ENCODE measurements around the gene ARHGAP4. TPM values are rescaled to one million over a fixed set of nuclear protein-coding genes. Genes with fewer than 3 reads are reported as not detected.

ARHGAP4 gene
- total RNA-seq, 2 experiments from 2014 or later, result 130 to 135 TPM

GRCh38 chrX:153934148-153934761, 8.2 kb upstream of the ARHGAP4 start:
- Mint-ChIP-seq H3K36me3 (ENCODE audit: low read depth) (peaks cover 5% of the 10 kb centered on the region), H3K27ac (peak overlapping the region; percentile 51), H3K27me3 (no peaks in the 10 kb centered on the region), H3K9me3 (ENCODE audit: low read depth) (no peaks in the 10 kb centered on the region), H3K4me1 (peaks cover 21% of the 10 kb centered on the region), H3K4me3 (peak overlapping the region; percentile 81)
- intact Hi-C loops (cut with DNase I, micrococcal nuclease), result no loop called here
- ChIA-PET CTCF (interaction anchor here (0.9 to 2.5 kb wide), 5 partner anchors 9 to 55 kb away, joined by 3 to 8 read pairs (median 5); partner anchors contain the start of gene ARHGAP4), POLR2A (interaction anchor here (0.6 to 1.2 kb wide), 2 partner anchors 8 to 141 kb away, joined by 3 to 5 read pairs; no protein-coding TSS in a partner anchor)
- no peak for DNase-seq
- ATAC-seq, result no peak

GRCh38 chrX:153933748-153934147, 7.7 kb upstream of the ARHGAP4 start:
- Mint-ChIP-seq H3K4me3 (peak overlapping the region; percentile 81), H3K4me1 (peaks cover 25% of the 10 kb centered on the region), H3K27ac (peak overlapping the region; percentile 51), H3K9me3 (ENCODE audit: low read depth) (no peaks in the 10 kb centered on the region), H3K36me3 (ENCODE audit: low read depth) (peaks cover 5% of the 10 kb centered on the region), H3K27me3 (no peaks in the 10 kb centered on the region)
- CTCF ChIA-PET, result interaction anchor here (1.0 to 2.5 kb wide), 3 partner anchors 14 to 35 kb away, joined by 3 to 8 read pairs (median 3); no protein-coding TSS in a partner anchor
- DNase-seq (no peak), ATAC-seq (no peak)
- intact Hi-C loops (cut with DNase I, micrococcal nuclease), result no loop called here
- POLR2A ChIA-PET, result interaction anchor here (0.6 kb wide), 1 partner anchor 140 kb away, joined by 3 read pairs; no protein-coding TSS in a partner anchor

DNA sequence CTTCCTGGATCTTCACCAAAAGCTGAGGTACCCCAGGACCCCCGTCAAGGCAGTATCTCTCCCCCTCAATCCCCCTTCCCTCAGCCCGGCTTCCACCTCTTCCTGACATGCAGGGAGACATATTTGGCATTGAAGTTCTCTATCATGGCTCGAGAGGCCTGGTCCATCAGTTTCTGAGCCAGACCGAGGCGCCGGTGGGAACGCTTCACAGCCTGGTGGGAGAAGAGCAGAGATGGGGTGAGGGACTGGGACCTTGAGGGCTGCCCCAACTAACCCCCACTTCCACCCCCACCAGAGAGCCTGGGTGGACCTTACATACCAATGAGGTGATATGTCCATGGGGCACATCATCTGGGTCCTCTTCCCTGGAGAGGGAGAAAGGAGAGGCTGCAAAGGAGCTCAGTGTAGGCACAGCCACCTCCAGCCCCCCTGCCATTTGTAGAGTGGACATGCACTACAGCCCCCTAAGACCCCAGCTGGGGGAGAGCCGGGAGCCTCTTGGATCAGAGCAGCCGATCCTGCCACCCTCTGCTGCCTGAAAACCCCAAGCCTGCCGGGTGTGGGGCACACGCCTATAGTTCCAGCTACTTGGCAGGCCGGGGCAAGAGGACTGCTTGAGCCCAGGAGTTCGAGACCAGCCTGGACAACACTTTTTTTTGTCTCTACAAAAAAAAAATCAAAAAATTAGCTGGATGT, 6.3 kb upstream of the ARHGAP4 start:
- H3K27ac Mint-ChIP-seq, result no peak overlapping the region
- no peak overlapping the region for H3K4me3 Mint-ChIP-seq
- peaks cover 7% of the 10 kb centered on the region for H3K36me3 Mint-ChIP-seq (ENCODE audit: low read depth)
- no peak for DNase-seq
- H3K27me3 Mint-ChIP-seq, result no peaks in the 10 kb centered on the region
- CTCF ChIA-PET, result interaction anchor here (1.5 kb wide), 1 partner anchor 8 kb away, joined by 5 read pairs; no protein-coding TSS in a partner anchor
- H3K4me1 Mint-ChIP-seq, result peaks cover 21% of the 10 kb centered on the region
- no peaks in the 10 kb centered on the region for H3K9me3 Mint-ChIP-seq (ENCODE audit: low read depth)
- ATAC-seq, result no peak
- POLR2A ChIA-PET, result no interaction called here
- intact Hi-C loops (cut with DNase I, micrococcal nuclease), result no loop called here

DNA sequence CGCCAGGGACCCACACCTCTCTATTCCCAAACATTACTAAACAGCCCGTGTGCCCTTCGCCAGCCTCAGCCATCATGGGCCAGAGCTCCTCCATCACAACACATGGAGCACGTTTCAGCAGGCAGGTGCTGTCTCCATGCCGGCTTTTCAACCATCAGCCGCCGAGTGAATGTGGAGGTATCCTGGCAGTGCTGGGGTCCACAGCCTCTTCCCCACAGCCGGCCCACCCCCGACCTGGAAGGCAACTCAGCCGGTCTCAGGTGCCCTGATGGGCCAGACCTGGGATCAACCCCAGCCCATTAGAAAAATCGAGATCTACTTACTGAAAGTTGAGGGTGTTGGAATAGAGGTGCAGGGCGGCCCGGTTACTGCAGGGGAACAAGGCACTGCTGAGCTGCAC, 5.7 kb upstream of the ARHGAP4 start:
- intact Hi-C loops (cut with DNase I, micrococcal nuclease), result no loop called here
- Mint-ChIP-seq H3K27ac (peak overlapping the region; percentile 65), H3K4me1 (peaks cover 21% of the 10 kb centered on the region), H3K9me3 (ENCODE audit: low read depth) (no peaks in the 10 kb centered on the region), H3K36me3 (ENCODE audit: low read depth) (peaks cover 7% of the 10 kb centered on the region), H3K4me3 (no peak overlapping the region), H3K27me3 (no peaks in the 10 kb centered on the region)
- CTCF ChIA-PET, result interaction anchor here (1.5 kb wide), 1 partner anchor 8 kb away, joined by 5 read pairs; no protein-coding TSS in a partner anchor
- DNase-seq (no peak), ATAC-seq (no peak)
- POLR2A ChIA-PET, result interaction anchor here (0.8 kb wide), 1 partner anchor 14 kb away, joined by 3 read pairs; no protein-coding TSS in a partner anchor

DNA sequence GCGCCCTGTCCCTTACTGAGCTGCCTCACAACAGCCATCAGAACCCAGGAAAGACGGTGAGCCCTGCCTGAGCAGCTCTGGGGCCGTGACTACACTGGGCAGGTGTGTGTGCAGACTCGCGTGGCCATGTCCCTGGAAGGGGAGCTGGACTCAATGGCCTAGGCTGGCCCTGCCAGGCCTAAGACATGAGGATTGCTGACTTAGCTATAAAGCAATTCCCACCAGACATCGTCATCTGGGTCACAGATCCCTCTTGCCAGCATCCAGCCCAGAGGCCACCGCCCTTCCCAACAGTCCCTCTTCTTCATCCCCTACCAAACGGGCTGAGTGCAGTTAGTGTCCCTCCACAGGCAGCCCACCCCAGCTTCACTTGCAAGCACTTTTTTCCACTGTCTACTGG, 5.1 kb upstream of the ARHGAP4 start:
- DNase-seq (no peak), ATAC-seq (no peak)
- Mint-ChIP-seq H3K27me3 (no peaks in the 10 kb centered on the region), H3K9me3 (ENCODE audit: low read depth) (no peaks in the 10 kb centered on the region), H3K36me3 (ENCODE audit: low read depth) (peaks cover 7% of the 10 kb centered on the region), H3K4me1 (peaks cover 21% of the 10 kb centered on the region), H3K27ac (peak overlapping the region; percentile 65), H3K4me3 (no peak overlapping the region)
- POLR2A ChIA-PET, result interaction anchor here (0.8 kb wide), 1 partner anchor 15 kb away, joined by 3 read pairs; no protein-coding TSS in a partner anchor
- CTCF ChIA-PET, result no interaction called here
- intact Hi-C loops (cut with DNase I, micrococcal nuclease), result no loop called here

DNA sequence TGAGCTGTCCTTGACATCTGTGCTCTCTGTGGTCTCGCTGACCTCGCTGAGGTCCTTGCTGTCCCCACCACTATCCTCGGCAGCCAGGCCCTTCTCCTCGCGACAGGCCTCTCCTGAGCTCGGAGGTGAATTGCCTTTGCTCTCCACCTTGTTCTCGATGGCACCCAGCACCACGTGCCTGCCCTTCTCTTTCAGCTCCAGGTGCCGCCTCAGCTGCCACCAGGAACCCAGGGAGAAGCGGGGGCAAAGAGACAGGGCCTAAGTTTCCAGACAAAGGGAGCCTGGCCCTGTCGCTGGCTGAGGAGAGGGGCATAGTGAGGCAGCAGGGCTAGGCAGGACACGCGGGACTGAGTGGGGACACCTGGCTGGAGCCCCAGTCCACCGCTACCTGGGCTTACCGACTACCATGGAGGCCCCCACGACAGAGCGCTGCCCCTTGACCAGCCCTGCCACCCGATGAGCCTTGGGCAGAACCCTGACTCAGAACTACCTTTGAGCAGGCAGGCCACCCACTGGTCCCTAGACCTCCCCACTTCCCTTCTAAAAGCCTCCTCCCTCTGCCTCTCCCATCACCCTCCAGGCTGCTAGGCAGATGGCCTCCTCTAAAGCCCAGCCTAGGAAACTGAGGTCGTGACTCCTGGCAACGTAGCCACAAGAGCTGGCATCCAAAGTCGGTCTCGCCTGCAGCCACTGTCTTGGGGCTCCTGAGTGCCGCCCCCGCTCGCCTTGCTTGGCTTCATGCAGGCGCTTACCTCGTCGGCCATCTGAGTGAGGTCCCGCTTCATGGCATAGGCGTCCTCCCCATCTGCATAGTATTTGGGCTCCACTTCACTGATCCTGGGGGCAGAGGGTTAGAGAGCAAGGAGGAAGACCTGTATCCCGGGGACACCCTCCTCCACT, 4.2 kb upstream of the ARHGAP4 start:
- Mint-ChIP-seq H3K4me1 (peaks cover 21% of the 10 kb centered on the region), H3K27ac (peak overlapping the region; percentile 19), H3K27me3 (no peaks in the 10 kb centered on the region), H3K4me3 (no peak overlapping the region), H3K9me3 (ENCODE audit: low read depth) (no peaks in the 10 kb centered on the region), H3K36me3 (ENCODE audit: low read depth) (peaks cover 9% of the 10 kb centered on the region)
- POLR2A ChIA-PET, result interaction anchor here (0.9 kb wide), 1 partner anchor 37 kb away, joined by 3 read pairs; no protein-coding TSS in a partner anchor
- intact Hi-C loops (cut with DNase I, micrococcal nuclease), result no loop called here
- DNase-seq (no peak), ATAC-seq (no peak)
- CTCF ChIA-PET, result interaction anchor here (0.9 kb wide), 1 partner anchor 8 kb away, joined by 8 read pairs; no protein-coding TSS in a partner anchor

DNA sequence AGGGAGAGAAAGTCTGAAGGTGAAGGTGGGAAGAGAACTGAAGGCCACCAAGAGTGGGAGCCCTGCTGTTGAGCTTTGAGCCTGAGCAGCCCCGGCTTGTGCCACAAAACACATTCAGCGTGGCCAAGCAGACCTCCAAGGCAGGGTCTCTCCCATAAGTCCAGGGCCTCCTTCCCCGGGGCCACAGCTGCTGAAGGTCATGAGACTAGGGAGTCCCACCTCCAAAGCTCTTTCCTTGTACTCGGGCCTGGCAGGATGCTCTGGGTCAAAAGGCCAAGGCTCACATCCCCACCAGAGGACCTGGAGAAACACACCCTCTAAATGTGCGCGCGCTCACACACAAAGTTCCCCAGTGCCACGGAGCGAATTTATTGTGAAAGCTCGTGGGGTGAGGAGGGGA, 3.5 kb upstream of the ARHGAP4 start:
- no peak for DNase-seq
- peak overlapping the region; percentile 80 for H3K4me3 Mint-ChIP-seq
- no peaks in the 10 kb centered on the region for H3K27me3 Mint-ChIP-seq
- CTCF ChIA-PET, result interaction anchor here (0.9 to 1.5 kb wide), 2 partner anchors 9 to 165 kb away, joined by 5 to 8 read pairs; partner anchors contain the start of gene PLXNB3
- H3K4me1 Mint-ChIP-seq, result peaks cover 21% of the 10 kb centered on the region
- peaks cover 11% of the 10 kb centered on the region for H3K36me3 Mint-ChIP-seq (ENCODE audit: low read depth)
- POLR2A ChIA-PET, result interaction anchor here (0.9 kb wide), 1 partner anchor 37 kb away, joined by 3 read pairs; no protein-coding TSS in a partner anchor
- H3K27ac Mint-ChIP-seq, result peak overlapping the region; percentile 81
- ATAC-seq, result no peak
- no peaks in the 10 kb centered on the region for H3K9me3 Mint-ChIP-seq (ENCODE audit: low read depth)
- intact Hi-C loops (cut with DNase I, micrococcal nuclease), result loop anchor here (2.0 to 10.0 kb wide), 5 partner anchors 88 to 833 kb away; partner anchors contain the start of genes DKC1 (in 1 of the 2), EMD (in 1 of the 2), FLNA (in 1 of the 2) and IDH3G (in 1 of the 2)

- Mint-ChIP-seq H3K9me3 (ENCODE audit: low read depth) (no peaks in the 10 kb centered on the region), H3K27me3 (no peaks in the 10 kb centered on the region), H3K27ac (peak overlapping the region; percentile 81), H3K36me3 (ENCODE audit: low read depth) (peaks cover 16% of the 10 kb centered on the region), H3K4me1 (peaks cover 25% of the 10 kb centered on the region), H3K4me3 (peak overlapping the region; percentile 80)
- ATAC-seq (no peak), DNase-seq (no peak)
- intact Hi-C loops (cut with DNase I, micrococcal nuclease), result loop anchor here (1.0 to 10.0 kb wide), 13 partner anchors 18 to 834 kb away; partner anchors contain the start of genes IDH3G (in 2 of the 2), SSR4 (in 2 of the 2), ABCD1 (in 1 of the 2) and BCAP31 (in 1 of the 2)
- CTCF ChIA-PET, result interaction anchor here (0.5 to 1.6 kb wide), 7 partner anchors 11 to 588 kb away, joined by 3 to 12 read pairs (median 3); partner anchors contain the start of genes PLXNB3, RENBP and SSR4
- POLR2A ChIA-PET, result interaction anchor here (1.0 kb wide), 1 partner anchor 38 kb away, joined by 3 read pairs; no protein-coding TSS in a partner anchor
Measured at GRCh38 chrX:153928846-153929245, 2.8 kb upstream of the ARHGAP4 start.

- intact Hi-C loops (cut with DNase I, micrococcal nuclease), result loop anchor here (1.0 to 10.0 kb wide), 13 partner anchors 19 to 835 kb away; partner anchors contain the start of genes IDH3G (in 2 of the 2), SSR4 (in 2 of the 2), ABCD1 (in 1 of the 2) and BCAP31 (in 1 of the 2)
- POLR2A ChIA-PET, result interaction anchor here (0.6 to 1.0 kb wide), 2 partner anchors 27 to 39 kb away, joined by 3 read pairs; no protein-coding TSS in a partner anchor
- Mint-ChIP-seq H3K36me3 (ENCODE audit: low read depth) (peaks cover 20% of the 10 kb centered on the region), H3K27me3 (no peaks in the 10 kb centered on the region), H3K27ac (peak overlapping the region; percentile 97), H3K9me3 (ENCODE audit: low read depth) (no peaks in the 10 kb centered on the region), H3K4me1 (peaks cover 29% of the 10 kb centered on the region), H3K4me3 (peak overlapping the region; percentile 91)
- ATAC-seq (peak; percentile 76), DNase-seq (peak; percentile 95)
- CTCF ChIA-PET, result interaction anchor here (0.5 to 1.6 kb wide), 9 partner anchors 12 to 587 kb away, joined by 3 to 12 read pairs (median 3); partner anchors contain the start of genes PLXNB3, RENBP and SSR4
Measured at GRCh38 chrX:153927922-153928760, 2.1 kb upstream of the ARHGAP4 start.

DNA sequence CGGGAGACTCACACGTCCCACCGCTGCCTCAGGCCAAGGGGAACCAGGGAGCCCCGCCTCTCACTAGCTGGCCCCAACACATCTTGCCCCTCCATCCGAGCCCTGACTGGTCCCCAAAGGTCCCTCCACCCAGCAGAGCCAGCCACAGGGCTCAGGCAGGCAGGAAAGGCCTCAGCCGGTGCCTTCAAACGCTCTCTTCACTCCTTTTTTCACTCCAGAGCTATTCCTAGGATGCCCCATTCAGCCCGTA, 1.5 kb upstream of the ARHGAP4 start:
- no peak for DNase-seq

More for the DNA sequence above, 1.5 kb upstream of the ARHGAP4 start:
- POLR2A ChIA-PET, result no interaction called here
- Mint-ChIP-seq H3K4me3 (peak overlapping the region; percentile 91), H3K4me1 (peaks cover 31% of the 10 kb centered on the region), H3K27ac (peak overlapping the region; percentile 97), H3K36me3 (ENCODE audit: low read depth) (peaks cover 20% of the 10 kb centered on the region), H3K27me3 (no peaks in the 10 kb centered on the region), H3K9me3 (ENCODE audit: low read depth) (no peaks in the 10 kb centered on the region)
- intact Hi-C loops (cut with DNase I, micrococcal nuclease), result loop anchor here (5.0 to 10.0 kb wide), 3 partner anchors 90 to 447 kb away; partner anchors contain the start of genes EMD (in 1 of the 2), FLNA (in 1 of the 2), IDH3G (in 1 of the 2) and IRAK1 (in 1 of the 2)
- no peak for ATAC-seq
- CTCF ChIA-PET, result interaction anchor here (0.6 to 1.5 kb wide), 2 partner anchors 41 to 587 kb away, joined by 3 to 6 read pairs; no protein-coding TSS in a partner anchor

Measured in activated CD4-positive, alpha-beta T cell treated with anti-CD3 and anti-CD28 coated beads for 36 hours (primary cell).